Mucosa of descending colon (tissue), 3 donors: ENCODE measurements around the gene ZNF439. TPM values are rescaled to one million over a fixed set of nuclear protein-coding genes. Genes with fewer than 3 reads are reported as not detected.
"Not testable (repeated sequence)": the region's sequence is repeated elsewhere in the genome, so short reads cannot be mapped to it uniquely, and the experiment has no call there.

ENCODE experiments used
- ATAC-seq: fragments of 200-7000 bp; cut with Tn5 transposase; one replicate; pipeline ENCODE4 v1.9.1; 2020; ENCODE audit warnings: mild to moderate bottlenecking, moderate library complexity
- DNase-seq, 3 donors: peaks; one replicate each; pipeline ENCODE4 v3.0.0-alpha.2; 2020
- H3K36me3 ChIP-seq: fragments of 200-600 bp; one replicate; pipeline ENCODE4 v1.8.0; 2021; ENCODE audit warnings: low read depth, mild to moderate bottlenecking
- H3K4me1 ChIP-seq: fragments of 200-600 bp; one replicate; pipeline ENCODE4 v1.8.0; 2021; ENCODE audit warnings: low read depth, mild to moderate bottlenecking
- H3K4me3 ChIP-seq: fragments of 200-600 bp; one replicate; pipeline ENCODE4 v1.8.0; 2021; ENCODE audit warnings: mild to moderate bottlenecking
- H3K9me3 ChIP-seq: fragments of 200-600 bp; one replicate; pipeline ENCODE4 v1.8.0; 2021; ENCODE audit warnings: mild to moderate bottlenecking
- intact Hi-C, 2 donors: fragments of 100-400 bp; cut with DNase I in 1 of 2; cut with micrococcal nuclease in 1 of 2; formaldehyde crosslinking; loops; one replicate each; pipeline versions ENCODE4 v1.11.0 to v1.11.1; 2022; cut with DNase I, micrococcal nuclease
- total RNA-seq, 3 donors: library from RNA; stranded (reverse); fragmentation: NEBNext Ultra II Directional in 2 of 3; extraction: Animal tissue kit (Norgen Biotek cat#: 25700) in 2 of 3; gene quantifications; one replicate each; pipeline versions ENCODE4 v1.2.1 to v1.2.4, GENCODE V29; 2021 to 2023
- TF ChIP-seq, protein P1 (sequence below): fragments of 200-600 bp; IDR thresholded peaks from one replicate; pipeline ENCODE4 v1.8.0; 2022; ENCODE audit warnings: antibody characterized with exemption, mild to moderate bottlenecking
- donor health status: DM: no; HTN: no; CAD: no; lungs with moderate emphysema.
- donor health status: DM: no; HTN: no; CAD: no.
- donor health status: DM: no; HTN: yes; CAD: no.

The ZNF439 gene
- total RNA-seq, 3 donors from 2014 or later: 8.9 to 11.2 (median 9.6) TPM

GRCh38 chr19:11890634-11891033 lies 42.1 kb downstream of the ZNF439 start:
- no peak for DNase-seq
- no peak for ATAC-seq
- intact Hi-C loops: no loop called here

DNA sequence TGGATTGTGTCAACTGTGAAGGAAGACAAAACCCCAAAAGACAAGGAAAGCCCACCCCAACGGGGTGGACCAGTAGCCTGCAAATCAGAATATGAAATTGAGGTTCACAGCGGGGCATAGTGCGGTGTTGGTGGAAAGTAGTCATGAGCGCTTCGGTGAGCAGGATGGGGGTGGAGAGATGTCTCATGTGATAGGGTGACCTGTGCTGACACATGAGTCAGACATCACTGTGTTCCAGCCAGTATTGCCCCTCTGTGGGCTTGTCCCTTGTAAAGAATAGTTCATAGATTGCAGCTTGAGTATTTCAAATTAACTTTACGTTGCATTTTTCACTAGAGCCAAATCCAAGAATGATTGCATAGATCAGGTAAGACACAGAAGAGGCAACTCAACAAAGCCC lies 46.3 kb downstream of the ZNF439 start:
- intact Hi-C loops: no loop called here
- Histone ChIP-seq H3K36me3 (no peaks in the 10 kb centered on the region), H3K9me3 (peaks cover 70% of the 10 kb centered on the region), H3K4me3 (no peak overlapping the region), H3K4me1 (no peaks in the 10 kb centered on the region)
- DNase-seq (no peak), ATAC-seq (no peak)
- TF ChIP-seq, protein P1, sequence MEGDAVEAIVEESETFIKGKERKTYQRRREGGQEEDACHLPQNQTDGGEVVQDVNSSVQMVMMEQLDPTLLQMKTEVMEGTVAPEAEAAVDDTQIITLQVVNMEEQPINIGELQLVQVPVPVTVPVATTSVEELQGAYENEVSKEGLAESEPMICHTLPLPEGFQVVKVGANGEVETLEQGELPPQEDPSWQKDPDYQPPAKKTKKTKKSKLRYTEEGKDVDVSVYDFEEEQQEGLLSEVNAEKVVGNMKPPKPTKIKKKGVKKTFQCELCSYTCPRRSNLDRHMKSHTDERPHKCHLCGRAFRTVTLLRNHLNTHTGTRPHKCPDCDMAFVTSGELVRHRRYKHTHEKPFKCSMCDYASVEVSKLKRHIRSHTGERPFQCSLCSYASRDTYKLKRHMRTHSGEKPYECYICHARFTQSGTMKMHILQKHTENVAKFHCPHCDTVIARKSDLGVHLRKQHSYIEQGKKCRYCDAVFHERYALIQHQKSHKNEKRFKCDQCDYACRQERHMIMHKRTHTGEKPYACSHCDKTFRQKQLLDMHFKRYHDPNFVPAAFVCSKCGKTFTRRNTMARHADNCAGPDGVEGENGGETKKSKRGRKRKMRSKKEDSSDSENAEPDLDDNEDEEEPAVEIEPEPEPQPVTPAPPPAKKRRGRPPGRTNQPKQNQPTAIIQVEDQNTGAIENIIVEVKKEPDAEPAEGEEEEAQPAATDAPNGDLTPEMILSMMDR: no peak

More at GRCh38 chr19:11890634-11891033, 42.1 kb downstream of the ZNF439 start:
- TF ChIP-seq, protein P1: no peak
- Histone ChIP-seq H3K9me3 (peaks cover 30% of the 10 kb centered on the region), H3K4me1 (peaks cover 6% of the 10 kb centered on the region), H3K36me3 (no peaks in the 10 kb centered on the region), H3K4me3 (no peak overlapping the region)

- ATAC-seq: no peak
- peaks cover 99% of the 10 kb centered on the region for H3K9me3 ChIP-seq
- no peaks in the 10 kb centered on the region for H3K4me1 ChIP-seq
- intact Hi-C loops: no loop called here
- TF ChIP-seq, protein P1: no peak
- no peak for DNase-seq
- H3K36me3 ChIP-seq: peaks cover 21% of the 10 kb centered on the region
- H3K4me3 ChIP-seq: no peak overlapping the region
These were observed 53.7 kb downstream of the ZNF439 start for GRCh38 chr19:11902228-11902627.

GRCh38 chr19:11905928-11906327 lies 57.4 kb downstream of the ZNF439 start:
- intact Hi-C loops: no loop called here
- TF ChIP-seq, protein P1: no peak
- no peaks in the 10 kb centered on the region for H3K4me1 ChIP-seq
- peaks cover 94% of the 10 kb centered on the region for H3K9me3 ChIP-seq
- H3K36me3 ChIP-seq: peaks cover 21% of the 10 kb centered on the region
- DNase-seq: no peak
- no peak overlapping the region for H3K4me3 ChIP-seq
- ATAC-seq: no peak

GRCh38 chr19:11911937-11912336 lies 63.4 kb downstream of the ZNF439 start:
- ATAC-seq, intact Hi-C loops: not testable (repeated sequence)
- peaks cover 85% of the 10 kb centered on the region for H3K9me3 ChIP-seq

GRCh38 chr19:11914417-11915051 lies 66.0 kb downstream of the ZNF439 start:
- H3K4me3 ChIP-seq, intact Hi-C loops, H3K36me3 ChIP-seq, H3K4me1 ChIP-seq, DNase-seq: not testable (repeated sequence)
- ATAC-seq: peak; percentile 29
- peaks cover 60% of the 10 kb centered on the region for H3K9me3 ChIP-seq

More at GRCh38 chr19:11911937-11912336, 63.4 kb downstream of the ZNF439 start:
- not testable (repeated sequence) for H3K4me3 ChIP-seq, H3K36me3 ChIP-seq, H3K4me1 ChIP-seq, DNase-seq

Other genes with a start within 250 kb of the ZNF439 start
- 10 to 100 TPM; 12.1 to 17.8 (median 13.1) TPM for gene ZNF823, start 109.8 kb upstream of the ZNF439 start, total RNA-seq
- 1 to 10 TPM; 4.8 to 8.5 (median 4.8) TPM for gene ZNF441, start 81.7 kb upstream of the ZNF439 start, total RNA-seq
- 1 to 10 TPM; 1.9 to 4.3 (median 2.8) TPM for gene ZNF491, start 50.2 kb upstream of the ZNF439 start, total RNA-seq
- 10 to 100 TPM; 31.9 to 36.9 (median 36.4) TPM for gene ZNF440, start 34.5 kb upstream of the ZNF439 start, total RNA-seq
- 10 to 100 TPM; 15.7 to 30.5 (median 23.4) TPM for gene ZNF69, start 39.1 kb downstream of the ZNF439 start, total RNA-seq
- 10 to 100 TPM; 16.3 to 25.2 (median 17.1) TPM for gene ZNF700, start 76.4 kb downstream of the ZNF439 start, total RNA-seq
- gene ZNF763, start 116.3 kb downstream of the ZNF439 start, total RNA-seq: 1 to 10 TPM; 4.7 to 8.9 (median 6.7) TPM
- gene ZNF433, start 187.0 kb downstream of the ZNF439 start, total RNA-seq: 1 to 10 TPM; 1.8 to 4.7 (median 2.5) TPM
- gene ZNF878, start 204.2 kb downstream of the ZNF439 start, total RNA-seq: under 1 TPM; 0.19 to 0.26 (median 0.22) TPM
- gene ZNF844, start 216.0 kb downstream of the ZNF439 start, total RNA-seq: 10 to 100 TPM; 11.7 to 17.1 (median 15.2) TPM